Measurements from ENCODE around the gene FAM169A. TPM values are rescaled to one million over a fixed set of nuclear protein-coding genes. Genes with fewer than 3 reads are reported as not detected.
A peak's percentile ranks its signal among the peaks of the same experiment; 100 is the strongest.

The FAM169A gene
- total RNA-seq, 2 experiments from 2014 or later: 13.3 to 14.7 TPM

DNA sequence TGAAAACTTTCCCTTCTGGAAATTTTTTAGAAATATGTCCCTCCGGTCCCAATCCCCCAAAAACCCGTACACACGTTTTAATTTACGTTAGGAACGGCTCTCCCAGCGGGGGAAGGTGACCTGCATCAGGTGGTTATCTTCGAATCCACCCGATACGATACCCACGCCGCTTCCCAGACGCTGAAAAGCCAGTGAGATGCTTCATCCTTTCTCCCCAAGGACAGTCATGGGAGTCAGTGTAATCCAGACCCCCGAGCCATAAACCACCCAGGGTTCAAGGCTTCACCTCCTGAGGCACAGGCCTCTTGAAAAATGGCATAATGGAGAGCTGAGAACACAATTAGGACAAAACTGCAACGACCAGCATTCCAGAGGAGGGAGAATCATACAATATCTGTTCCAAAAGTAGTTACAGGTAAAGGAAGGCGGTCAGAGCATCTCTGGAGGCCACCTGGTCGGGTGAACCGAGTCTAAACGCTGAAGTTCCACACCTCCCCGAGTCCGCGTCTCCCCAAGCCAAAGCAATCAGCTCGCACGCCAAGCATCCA is 857 bp downstream of the FAM169A start:
- ATAC-seq (ENCODE audit: poor library complexity) (no peak), DNase-seq (peak in 2 of 14 experiments; percentile 5 to 34)
- TF ChIP-seq, protein P1, sequence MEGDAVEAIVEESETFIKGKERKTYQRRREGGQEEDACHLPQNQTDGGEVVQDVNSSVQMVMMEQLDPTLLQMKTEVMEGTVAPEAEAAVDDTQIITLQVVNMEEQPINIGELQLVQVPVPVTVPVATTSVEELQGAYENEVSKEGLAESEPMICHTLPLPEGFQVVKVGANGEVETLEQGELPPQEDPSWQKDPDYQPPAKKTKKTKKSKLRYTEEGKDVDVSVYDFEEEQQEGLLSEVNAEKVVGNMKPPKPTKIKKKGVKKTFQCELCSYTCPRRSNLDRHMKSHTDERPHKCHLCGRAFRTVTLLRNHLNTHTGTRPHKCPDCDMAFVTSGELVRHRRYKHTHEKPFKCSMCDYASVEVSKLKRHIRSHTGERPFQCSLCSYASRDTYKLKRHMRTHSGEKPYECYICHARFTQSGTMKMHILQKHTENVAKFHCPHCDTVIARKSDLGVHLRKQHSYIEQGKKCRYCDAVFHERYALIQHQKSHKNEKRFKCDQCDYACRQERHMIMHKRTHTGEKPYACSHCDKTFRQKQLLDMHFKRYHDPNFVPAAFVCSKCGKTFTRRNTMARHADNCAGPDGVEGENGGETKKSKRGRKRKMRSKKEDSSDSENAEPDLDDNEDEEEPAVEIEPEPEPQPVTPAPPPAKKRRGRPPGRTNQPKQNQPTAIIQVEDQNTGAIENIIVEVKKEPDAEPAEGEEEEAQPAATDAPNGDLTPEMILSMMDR (IDR thresholded peaks at IDR 0.05): no peak
- Mint-ChIP-seq H3K4me3 (peak overlapping the region; percentile 88), H3K9me3 (no peaks in the 10 kb centered on the region), H3K36me3 (ENCODE audit: low read depth) (peaks cover 11% of the 10 kb centered on the region), H3K27me3 (no peaks in the 10 kb centered on the region), H3K4me1 (ENCODE audit: low read depth) (peaks cover 56% of the 10 kb centered on the region), H3K27ac (peak overlapping the region; percentile 75)
- Histone ChIP-seq H3K4me1 (ENCODE audit: insufficient read depth, low read length) (peaks cover 15% of the 10 kb centered on the region), H3K36me3 (ENCODE audit: insufficient read depth, low read length) (no peaks in the 10 kb centered on the region), H3K4me3 (ENCODE audit: low read length) (peak overlapping the region; percentile 71), H3K9me3 (ENCODE audit: control insufficient read depth in 1 of 2, insufficient read depth in 1 of 2, low read length in 2 of 2) (no peaks in the 10 kb centered on the region), H3K27me3 (ENCODE audit: control insufficient read depth in 1 of 2, insufficient read depth in 2 of 2, low read length in 2 of 2) (peaks cover 0 to 7% of the 10 kb centered on the region in 2 experiments), H3K27ac (ENCODE audit: low read depth in 1 of 2, low read length in 2 of 2) (no peak overlapping the region)
- CTCF ChIA-PET: no interaction called here
- intact Hi-C loops (cut with DNase I, micrococcal nuclease): loop anchor here in 1 of 2 experiments (5.0 kb wide), 1 partner anchor 647 kb away; the partner anchor contains the start of genes CERT1 and POLK
- POLR2A ChIA-PET: interaction anchor here (0.8 to 2.2 kb wide), 6 partner anchors 13 to 472 kb away, joined by 3 to 8 read pairs (median 4); partner anchors contain the start of genes ANKRD31, ENC1, GFM2 and HMGCR

DNA sequence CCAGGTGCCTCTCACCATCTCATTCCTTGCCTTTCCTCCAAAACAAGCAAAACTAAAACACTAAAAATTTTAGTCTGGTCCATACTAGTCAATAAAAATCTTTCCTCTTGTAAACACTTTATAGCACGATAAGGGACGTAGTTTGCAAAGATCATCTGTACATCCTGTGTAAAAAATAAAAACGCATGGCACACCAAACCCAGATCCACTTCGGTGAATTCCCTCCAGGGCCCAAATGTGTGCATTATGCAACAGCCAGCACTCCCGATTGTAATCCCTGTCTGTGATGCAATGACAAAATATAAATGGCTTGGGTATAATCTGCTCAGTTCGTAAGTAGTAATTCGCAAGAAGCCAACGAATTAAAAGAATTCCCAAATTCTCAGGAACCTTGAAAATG is 1.4 kb downstream of the FAM169A start:
- Histone ChIP-seq H3K27ac (ENCODE audit: low read depth in 1 of 2, low read length in 2 of 2) (no peak overlapping the region), H3K36me3 (ENCODE audit: insufficient read depth, low read length) (no peaks in the 10 kb centered on the region), H3K9me3 (ENCODE audit: control insufficient read depth in 1 of 2, insufficient read depth in 1 of 2, low read length in 2 of 2) (no peaks in the 10 kb centered on the region), H3K4me3 (ENCODE audit: low read length) (peak overlapping the region; percentile 71), H3K4me1 (ENCODE audit: insufficient read depth, low read length) (peaks cover 15% of the 10 kb centered on the region), H3K27me3 (ENCODE audit: control insufficient read depth in 1 of 2, insufficient read depth in 2 of 2, low read length in 2 of 2) (peaks cover 0 to 7% of the 10 kb centered on the region in 2 experiments)
- peaks cover 11% of the 10 kb centered on the region for H3K36me3 Mint-ChIP-seq (ENCODE audit: low read depth)
- TF ChIP-seq, protein P1 (IDR thresholded peaks at IDR 0.05): no peak
- ChIA-PET POLR2A (no interaction called here), CTCF (no interaction called here)
- no peaks in the 10 kb centered on the region for H3K27me3 Mint-ChIP-seq
- peaks cover 61% of the 10 kb centered on the region for H3K4me1 Mint-ChIP-seq (ENCODE audit: low read depth)
- ATAC-seq (ENCODE audit: poor library complexity): no peak
- H3K27ac Mint-ChIP-seq: peak overlapping the region; percentile 75
- intact Hi-C loops (cut with DNase I, micrococcal nuclease): loop anchor here in 1 of 2 experiments (5.0 kb wide), 2 partner anchors 98 to 647 kb away; partner anchors contain the start of genes CERT1, GFM2, NSA2 and POLK
- DNase-seq: no peak
- H3K9me3 Mint-ChIP-seq: no peaks in the 10 kb centered on the region
- H3K4me3 Mint-ChIP-seq: peak overlapping the region; percentile 88

DNA sequence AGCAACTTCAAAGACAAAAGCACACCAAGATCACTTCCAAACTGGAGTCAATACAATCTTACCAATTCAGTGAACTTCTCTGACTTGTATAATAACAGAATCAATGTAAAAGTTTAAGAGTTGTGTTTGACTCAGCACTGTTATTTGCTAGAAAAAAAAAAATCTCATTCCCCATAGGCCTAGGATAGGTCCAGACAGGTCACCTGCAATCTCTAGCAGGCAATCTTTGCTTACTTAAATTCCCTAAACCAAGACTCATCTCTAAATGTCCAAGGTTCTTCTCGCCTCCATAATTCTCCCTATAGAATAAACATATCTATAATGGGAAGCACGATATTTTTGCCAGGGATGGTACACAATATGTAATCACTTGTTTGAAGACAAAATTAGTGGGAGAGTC is 2.5 kb downstream of the FAM169A start:
- peak overlapping the region; percentile 28 for H3K27ac Mint-ChIP-seq
- DNase-seq (no peak), ATAC-seq (ENCODE audit: poor library complexity) (no peak)
- peaks cover 15% of the 10 kb centered on the region for H3K4me1 ChIP-seq (ENCODE audit: insufficient read depth, low read length)
- POLR2A ChIA-PET: no interaction called here
- H3K4me1 Mint-ChIP-seq (ENCODE audit: low read depth): peaks cover 63% of the 10 kb centered on the region
- intact Hi-C loops (cut with DNase I, micrococcal nuclease): loop anchor here in 1 of 2 experiments (5.0 kb wide), 1 partner anchor 96 kb away; the partner anchor contains the start of genes GFM2 and NSA2
- H3K36me3 ChIP-seq (ENCODE audit: insufficient read depth, low read length): no peaks in the 10 kb centered on the region
- no peaks in the 10 kb centered on the region for H3K27me3 Mint-ChIP-seq
- H3K9me3 Mint-ChIP-seq: no peaks in the 10 kb centered on the region
- peaks cover 0 to 7% of the 10 kb centered on the region in 2 experiments for H3K27me3 ChIP-seq (ENCODE audit: control insufficient read depth in 1 of 2, insufficient read depth in 2 of 2, low read length in 2 of 2)
- no peaks in the 10 kb centered on the region for H3K9me3 ChIP-seq (ENCODE audit: control insufficient read depth in 1 of 2, insufficient read depth in 1 of 2, low read length in 2 of 2)
- CTCF ChIA-PET: no interaction called here
- TF ChIP-seq, protein P1 (IDR thresholded peaks at IDR 0.05): no peak
- H3K4me3 Mint-ChIP-seq: peak overlapping the region; percentile 77
- H3K4me3 ChIP-seq (ENCODE audit: low read length): no peak overlapping the region
- peaks cover 11% of the 10 kb centered on the region for H3K36me3 Mint-ChIP-seq (ENCODE audit: low read depth)
- H3K27ac ChIP-seq (ENCODE audit: low read depth in 1 of 2, low read length in 2 of 2): no peak overlapping the region
